OCI-LY1 (cell line): Measurements from ENCODE around the gene UNC5B.

ENCODE experiments used
- H2AFZ ChIP-seq: fragments of 200-600 bp; sonication (generic), shearing (Covaris generic); 2 replicates; pipeline ENCODE4 v1.6.0; 2014; ENCODE audit warnings: antibody characterized with exemption, mild to moderate bottlenecking, low read length
- H3F3A ChIP-seq: fragments of 200-600 bp; sonication (generic), shearing (Covaris generic); 2 replicates; pipeline ENCODE4 v1.6.0; 2014; ENCODE audit warnings: mild to moderate bottlenecking, antibody characterized with exemption, low read length, moderate library complexity; ENCODE audit not compliant: insufficient read depth
- H3K27ac ChIP-seq: fragments of 200-600 bp; sonication (generic); 2 replicates; pipeline ENCODE4 v1.5.1; 2014; ENCODE audit warnings: low read length, mixed run types, mild to moderate bottlenecking, low read depth; ENCODE audit not compliant: poor library complexity, severe bottlenecking
- H3K27me3 ChIP-seq: fragments of 200-600 bp; sonication (generic); 2 replicates; pipeline ENCODE4 v1.6.0; 2014; ENCODE audit warnings: antibody characterized with exemption, mild to moderate bottlenecking, low read length, moderate library complexity; ENCODE audit not compliant: insufficient read depth
- H3K36me3 ChIP-seq: fragments of 200-600 bp; sonication (generic); 2 replicates; pipeline ENCODE4 v1.6.1; 2014; ENCODE audit warnings: mild to moderate bottlenecking, antibody characterized with exemption, low read length, moderate library complexity, mixed read lengths; ENCODE audit not compliant: insufficient read depth
- H3K4me1 ChIP-seq: fragments of 200-600 bp; sonication (generic); 2 replicates; pipeline ENCODE4 v1.5.1; 2014; ENCODE audit warnings: mild to moderate bottlenecking, low read length, moderate library complexity; ENCODE audit not compliant: insufficient read depth, severe bottlenecking
- H3K4me2 ChIP-seq: fragments of 200-600 bp; sonication (generic), shearing (Covaris generic); 2 replicates; pipeline ENCODE4 v1.6.1; 2014; ENCODE audit warnings: low read length
- H3K4me3 ChIP-seq: fragments of 200-600 bp; sonication (generic); 2 replicates; pipeline ENCODE4 v1.5.1; 2014; ENCODE audit warnings: low read length, low read depth, mild to moderate bottlenecking, mixed read lengths; ENCODE audit not compliant: poor library complexity, severe bottlenecking
- H3K79me2 ChIP-seq: fragments of 200-600 bp; shearing (Covaris generic); 2 replicates; pipeline ENCODE4 v1.6.1; 2016; ENCODE audit warnings: mixed run types, low read length, mixed read lengths; ENCODE audit not compliant: insufficient read depth
- H3K9ac ChIP-seq: fragments of 200-600 bp; sonication (generic), shearing (Covaris generic); 2 replicates; pipeline ENCODE4 v1.6.1; 2014; ENCODE audit warnings: mild to moderate bottlenecking, low read length, mixed read lengths
- H3K9me2 ChIP-seq: fragments of 200-600 bp; sonication (generic), shearing (Covaris generic); 2 replicates; pipeline ENCODE4 v1.6.1; 2014; ENCODE audit warnings: low read depth, mild to moderate bottlenecking, low read length, mixed read lengths
- H3K9me3 ChIP-seq: fragments of 200-600 bp; shearing (Covaris generic); 2 replicates; pipeline ENCODE4 v1.6.1; 2014; ENCODE audit warnings: low read length, mixed read lengths
- H4K20me1 ChIP-seq: fragments of 200-600 bp; sonication (generic), shearing (Covaris generic); 2 replicates; pipeline ENCODE4 v1.6.0; 2016; ENCODE audit warnings: mild to moderate bottlenecking, low read length; ENCODE audit not compliant: insufficient read depth
- EZH2 ChIP-seq: fragments of 200-600 bp; sonication (generic), shearing (Covaris generic); IDR thresholded peaks from 2 replicates; pipeline ENCODE4 v1.8.0; 2017; ENCODE audit warnings: borderline replicate concordance, mixed run types, mild to moderate bottlenecking, antibody characterized with exemption, low read length, moderate library complexity, mixed read lengths
- TF ChIP-seq, protein P1 (sequence below): fragments of 200-600 bp; sonication (generic), shearing (Covaris generic); IDR thresholded peaks from 2 replicates; pipeline ENCODE4 v1.5.1; 2017; ENCODE audit warnings: mild to moderate bottlenecking, antibody characterized with exemption, low read length, moderate library complexity, mixed read lengths

Gene UNC5B

DNA sequence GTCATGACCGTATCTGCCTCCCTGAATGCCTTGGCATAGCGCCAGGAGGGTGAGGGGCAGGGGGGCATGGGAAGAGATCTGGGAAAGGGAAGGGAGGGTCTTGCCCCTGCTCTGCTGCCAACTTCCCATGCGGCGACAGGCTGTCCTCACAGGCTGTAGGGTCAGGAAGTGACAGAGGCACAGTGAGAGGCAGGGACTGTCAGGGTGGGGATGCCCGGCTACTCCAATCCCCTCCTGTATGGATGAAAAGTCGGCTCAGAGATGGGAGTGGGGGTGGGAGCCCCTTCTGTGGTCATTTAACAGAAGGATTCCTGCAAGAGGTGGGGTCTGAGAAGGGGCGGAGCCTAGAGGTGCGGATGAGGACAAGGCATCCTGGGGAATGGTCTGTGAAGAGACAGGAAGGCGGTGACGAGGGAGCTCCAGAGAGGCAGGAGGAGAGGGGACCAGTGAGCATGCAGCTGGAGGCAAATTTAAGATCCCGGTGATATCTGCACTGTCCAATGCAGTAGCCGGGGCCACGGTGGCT lies 20.8 kb upstream of the UNC5B start:
- TF ChIP-seq, protein P1, sequence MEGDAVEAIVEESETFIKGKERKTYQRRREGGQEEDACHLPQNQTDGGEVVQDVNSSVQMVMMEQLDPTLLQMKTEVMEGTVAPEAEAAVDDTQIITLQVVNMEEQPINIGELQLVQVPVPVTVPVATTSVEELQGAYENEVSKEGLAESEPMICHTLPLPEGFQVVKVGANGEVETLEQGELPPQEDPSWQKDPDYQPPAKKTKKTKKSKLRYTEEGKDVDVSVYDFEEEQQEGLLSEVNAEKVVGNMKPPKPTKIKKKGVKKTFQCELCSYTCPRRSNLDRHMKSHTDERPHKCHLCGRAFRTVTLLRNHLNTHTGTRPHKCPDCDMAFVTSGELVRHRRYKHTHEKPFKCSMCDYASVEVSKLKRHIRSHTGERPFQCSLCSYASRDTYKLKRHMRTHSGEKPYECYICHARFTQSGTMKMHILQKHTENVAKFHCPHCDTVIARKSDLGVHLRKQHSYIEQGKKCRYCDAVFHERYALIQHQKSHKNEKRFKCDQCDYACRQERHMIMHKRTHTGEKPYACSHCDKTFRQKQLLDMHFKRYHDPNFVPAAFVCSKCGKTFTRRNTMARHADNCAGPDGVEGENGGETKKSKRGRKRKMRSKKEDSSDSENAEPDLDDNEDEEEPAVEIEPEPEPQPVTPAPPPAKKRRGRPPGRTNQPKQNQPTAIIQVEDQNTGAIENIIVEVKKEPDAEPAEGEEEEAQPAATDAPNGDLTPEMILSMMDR: no peak
- no peak for TF ChIP-seq EZH2
- no peak overlapping the region for H3K4me2 ChIP-seq
- no peak overlapping the region for H2AFZ ChIP-seq

DNA sequence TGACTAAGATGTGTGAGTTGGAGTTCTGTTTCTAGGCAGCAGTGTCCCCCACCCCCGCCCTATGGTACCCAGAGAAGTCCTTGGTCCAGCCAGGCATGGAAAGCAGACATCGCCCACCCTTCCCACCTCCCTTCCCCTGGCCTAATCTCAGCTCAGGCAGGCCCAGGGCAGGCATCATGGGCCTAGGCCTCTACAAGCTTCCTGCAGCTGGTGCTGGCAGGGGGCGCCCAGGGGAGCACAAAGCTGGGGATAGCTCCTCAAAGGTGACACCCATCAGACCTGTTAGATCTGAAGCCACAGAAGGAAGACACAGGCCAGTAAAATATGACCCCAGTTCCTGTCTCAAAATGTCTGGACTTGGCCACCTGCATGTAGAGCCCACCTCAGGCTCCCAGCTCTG lies 18.9 kb upstream of the UNC5B start:
- no peak overlapping the region for H3K4me2 ChIP-seq
- TF ChIP-seq, protein P1: no peak
- no peak for TF ChIP-seq EZH2
- no peak overlapping the region for H3K4me3 ChIP-seq
- no peaks in the 10 kb centered on the region for H4K20me1 ChIP-seq
- H3K27me3 ChIP-seq: 0 out of 2 replicates have a peak, but pooled peaks cover 2% of the 10 kb centered on the region
- H3F3A ChIP-seq: no peaks in the 10 kb centered on the region
- no peaks in the 10 kb centered on the region for H3K9me2 ChIP-seq
- H2AFZ ChIP-seq: no peak overlapping the region
- H3K4me1 ChIP-seq: no peaks in the 10 kb centered on the region
- no peak overlapping the region for H3K27ac ChIP-seq
- no peaks in the 10 kb centered on the region for H3K79me2 ChIP-seq
- no peaks in the 10 kb centered on the region for H3K36me3 ChIP-seq
- peaks cover 5% of the 10 kb centered on the region; the same call in 1 of the 2 replicates for H3K9me3 ChIP-seq
- no peak overlapping the region for H3K9ac ChIP-seq

More for the DNA sequence above, 20.8 kb upstream of the UNC5B start:
- Histone ChIP-seq H3K9me3 (no peaks in the 10 kb centered on the region), H3K27ac (no peak overlapping the region), H4K20me1 (no peaks in the 10 kb centered on the region), H3K79me2 (no peaks in the 10 kb centered on the region), H3K9ac (no peak overlapping the region), H3F3A (no peaks in the 10 kb centered on the region), H3K4me3 (no peak overlapping the region), H3K9me2 (no peaks in the 10 kb centered on the region), H3K27me3 (0 out of 2 replicates have a peak, but pooled peaks cover 3% of the 10 kb centered on the region), H3K4me1 (no peaks in the 10 kb centered on the region), H3K36me3 (no peaks in the 10 kb centered on the region)

DNA sequence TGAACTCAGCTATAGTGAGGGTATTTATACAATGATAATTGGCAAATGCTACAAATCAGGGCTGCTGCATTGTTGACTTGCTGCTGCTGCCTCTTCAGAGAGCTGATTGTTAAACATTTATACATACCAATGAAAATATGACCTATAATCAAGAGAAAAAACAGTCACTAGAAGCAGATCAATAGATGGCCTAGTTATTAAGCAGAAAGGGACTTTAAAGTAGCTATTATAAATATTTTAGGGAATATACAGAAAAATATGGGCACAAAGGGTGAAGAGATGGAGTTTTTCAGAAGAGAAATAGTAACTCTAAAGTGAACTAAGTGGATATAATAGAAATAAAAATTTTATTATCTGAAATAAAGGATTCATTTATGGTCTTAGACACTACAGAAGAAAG lies 14.4 kb upstream of the UNC5B start:
- H3K4me3 ChIP-seq: no peak overlapping the region
- H3K27me3 ChIP-seq: no peaks in the 10 kb centered on the region
- no peak overlapping the region for H3K27ac ChIP-seq
- H3K4me1 ChIP-seq: no peaks in the 10 kb centered on the region
- H4K20me1 ChIP-seq: no peaks in the 10 kb centered on the region
- H3F3A ChIP-seq: no peaks in the 10 kb centered on the region
- H3K79me2 ChIP-seq: no peaks in the 10 kb centered on the region
- no peak overlapping the region for H2AFZ ChIP-seq
- no peaks in the 10 kb centered on the region for H3K36me3 ChIP-seq
- no peak overlapping the region for H3K4me2 ChIP-seq
- no peaks in the 10 kb centered on the region for H3K9me2 ChIP-seq
- no peak for TF ChIP-seq EZH2
- TF ChIP-seq, protein P1: no peak
- H3K9me3 ChIP-seq: peaks cover 8% of the 10 kb centered on the region; the same call in 1 of the 2 replicates
- no peak overlapping the region for H3K9ac ChIP-seq
